ENCODE measurements around the gene AHCYL1.

AHCYL1 gene

DNA sequence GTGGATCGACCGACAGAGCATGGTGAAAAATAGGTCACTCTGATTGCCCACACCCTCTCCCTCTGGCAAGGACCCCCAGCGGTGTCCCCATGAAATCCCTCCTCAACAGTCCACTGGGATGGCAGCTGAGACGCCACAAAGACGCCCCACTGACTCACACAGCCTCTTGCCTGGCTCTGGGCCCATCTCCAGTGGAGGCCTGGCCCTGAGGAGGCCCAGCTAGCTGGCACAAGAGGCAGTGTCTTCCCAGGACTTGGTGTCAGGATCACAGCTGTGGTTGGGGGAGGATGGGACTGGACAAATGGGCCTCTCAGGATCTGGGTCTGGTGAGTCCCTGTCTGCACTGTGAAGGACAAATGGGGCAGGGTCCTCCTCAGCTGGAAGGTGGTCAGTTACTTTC lies 81.3 kb downstream of the AHCYL1 start:
- DNase-seq, result no peak

DNA sequence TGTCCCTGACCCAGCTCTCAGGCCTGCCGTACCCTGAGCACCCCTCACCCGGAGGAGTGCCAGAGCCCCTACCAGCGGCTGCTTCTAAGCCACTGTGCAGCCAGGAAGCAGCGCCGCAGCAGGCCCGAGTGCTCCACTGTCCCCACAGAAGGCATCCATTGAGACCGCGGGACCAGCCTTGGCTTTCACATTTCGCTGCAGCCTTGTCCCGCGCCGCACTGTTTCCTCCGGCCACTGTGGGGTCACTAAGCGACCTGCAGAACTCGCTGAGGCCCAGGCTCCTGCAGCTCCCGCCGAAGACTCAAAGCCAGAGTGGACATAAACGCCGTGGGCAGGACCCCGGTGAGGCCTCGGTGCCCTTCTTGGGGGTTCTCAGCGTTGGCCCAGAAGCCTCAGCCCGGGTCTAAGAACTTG lies 82.9 kb downstream of the AHCYL1 start:
- no peak for DNase-seq

DNA sequence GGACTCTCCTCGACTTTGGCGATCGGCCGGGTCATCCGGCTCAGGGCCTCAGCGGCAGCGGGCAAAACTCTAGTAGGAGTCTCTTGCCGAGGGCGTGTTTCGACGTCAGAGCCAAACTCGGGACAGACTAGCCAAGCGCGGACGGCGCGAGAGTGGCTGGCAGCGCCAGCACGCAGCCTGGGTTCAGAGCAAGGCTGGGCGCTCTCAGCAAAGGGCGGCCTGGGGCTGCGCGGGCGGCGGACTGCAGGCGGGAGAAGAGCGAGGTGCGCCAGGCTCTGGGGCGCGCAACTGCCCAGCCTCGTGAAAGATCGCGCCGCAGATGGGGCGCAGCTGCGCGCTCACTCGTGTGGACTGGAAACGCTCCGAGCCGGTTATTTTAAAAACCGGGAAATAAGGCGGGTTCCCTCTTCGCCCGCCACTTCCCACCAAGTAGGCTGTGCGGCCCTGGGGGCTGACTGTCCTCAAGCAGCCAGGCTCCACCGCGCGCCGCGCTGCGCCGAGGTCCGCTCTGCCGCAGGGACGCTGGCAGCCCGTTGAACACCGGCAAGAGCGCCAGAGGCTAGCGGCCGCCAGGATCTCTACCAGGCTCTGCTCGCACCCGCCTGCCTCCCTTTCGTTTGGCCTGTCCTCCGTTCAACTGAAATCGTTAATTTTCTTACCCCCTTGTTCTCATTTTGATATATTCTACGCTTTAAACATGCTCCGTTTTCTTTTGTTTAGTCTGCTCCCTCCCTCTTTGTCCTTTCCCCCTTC lies 83.5 kb downstream of the AHCYL1 start:
- DNase-seq, result no peak

DNA sequence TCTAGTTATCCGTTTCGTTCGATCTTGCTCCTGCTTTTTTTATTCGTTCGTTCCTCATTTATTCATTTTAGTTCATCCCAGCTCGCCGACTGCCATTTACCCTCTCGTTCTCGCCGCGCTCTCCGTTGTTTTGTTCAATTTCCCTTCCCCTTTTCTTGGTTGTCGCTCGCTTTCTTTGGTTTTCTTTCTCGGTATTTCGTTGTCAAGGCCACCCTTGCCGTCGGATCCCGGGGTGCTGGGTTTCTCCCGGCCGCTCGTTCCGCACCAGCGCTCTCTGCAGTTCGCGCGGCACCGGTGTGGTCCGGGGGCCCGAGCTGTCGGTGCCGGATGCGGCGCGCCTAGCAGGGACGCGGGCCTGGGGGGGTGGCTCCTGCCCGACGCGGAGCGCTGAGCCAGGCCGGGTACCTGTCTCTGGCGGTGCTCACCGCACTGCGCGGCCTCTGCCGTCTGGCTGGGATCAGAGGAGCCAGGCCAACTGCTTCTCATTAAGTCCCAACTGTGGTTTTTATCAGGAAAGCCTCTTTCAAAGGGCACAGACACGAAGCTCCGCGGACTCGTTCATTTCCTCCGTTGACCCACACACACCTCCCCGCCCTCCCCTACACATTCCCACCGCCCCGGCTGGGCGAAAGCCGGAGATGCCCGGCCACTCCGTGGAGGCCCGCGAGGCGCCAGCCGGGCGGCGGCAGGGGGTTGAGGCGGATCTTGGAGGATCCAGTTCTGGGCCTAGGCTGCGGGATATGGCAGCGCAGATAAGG lies 84.3 kb downstream of the AHCYL1 start:
- no peak for DNase-seq

DNA sequence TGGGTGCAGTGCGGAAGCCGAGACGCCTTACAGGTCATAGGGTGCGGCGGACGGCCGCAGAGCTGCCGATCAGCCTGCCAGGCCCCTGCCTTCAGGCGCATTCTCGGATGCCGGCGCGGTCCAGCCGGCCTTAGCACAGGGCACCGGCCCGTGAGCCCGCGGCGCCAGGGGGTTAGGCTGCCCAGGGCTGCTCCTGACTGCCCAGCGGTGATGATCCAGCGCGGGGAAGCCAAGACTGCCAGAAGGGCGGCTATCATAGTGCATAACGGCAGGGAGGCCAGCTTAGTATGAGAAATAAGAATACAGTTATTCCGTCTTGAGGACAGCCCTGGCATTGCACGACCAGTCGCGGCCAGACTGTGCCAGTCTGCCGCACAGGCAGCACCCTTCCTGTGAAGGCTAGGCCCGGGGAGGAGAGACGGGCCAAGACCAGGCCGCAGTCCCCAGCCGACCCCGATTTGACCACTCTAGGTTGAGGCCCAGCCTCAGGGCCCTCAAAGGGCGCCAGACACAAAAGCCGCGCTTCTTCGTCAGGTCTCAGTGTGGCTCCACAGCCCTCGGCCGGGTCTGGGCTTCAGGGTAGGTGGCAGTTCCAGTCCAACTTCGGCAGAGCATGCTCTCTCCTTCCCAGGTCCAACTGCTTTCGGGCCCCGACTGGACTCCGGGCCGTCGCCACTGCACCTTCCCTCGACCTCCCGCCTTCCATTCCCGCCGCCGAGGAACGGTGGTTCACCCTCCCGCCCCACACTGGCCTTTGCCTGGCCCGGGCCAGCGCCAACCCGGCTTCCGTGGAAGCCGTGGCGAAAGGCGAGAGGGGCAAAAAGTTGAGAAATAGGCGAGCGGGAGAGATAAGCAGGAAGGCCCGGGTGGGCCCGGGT lies 85.1 kb downstream of the AHCYL1 start:
- no peak for DNase-seq

DNA sequence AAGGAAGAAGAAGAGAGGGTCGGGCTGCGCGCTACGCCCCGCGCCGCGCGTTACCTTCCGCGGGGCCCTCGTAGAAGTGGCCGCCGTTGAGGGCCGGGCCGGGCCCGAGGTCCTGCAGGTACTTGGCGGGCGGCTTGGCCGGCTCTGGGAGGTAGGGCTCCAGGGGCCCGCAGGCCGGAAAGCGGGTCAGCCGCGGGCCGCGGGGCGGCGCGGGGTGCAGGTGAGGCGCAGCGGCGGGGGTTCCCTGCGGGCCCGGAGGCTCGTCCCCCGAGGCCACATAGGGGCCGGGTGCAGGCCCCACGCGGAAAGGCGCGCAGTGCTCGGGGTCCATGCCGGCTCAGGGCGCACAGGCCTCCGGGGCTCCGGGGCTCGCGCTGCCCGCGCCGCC lies 85.7 kb downstream of the AHCYL1 start:
- DNase-seq, result no peak

DNA sequence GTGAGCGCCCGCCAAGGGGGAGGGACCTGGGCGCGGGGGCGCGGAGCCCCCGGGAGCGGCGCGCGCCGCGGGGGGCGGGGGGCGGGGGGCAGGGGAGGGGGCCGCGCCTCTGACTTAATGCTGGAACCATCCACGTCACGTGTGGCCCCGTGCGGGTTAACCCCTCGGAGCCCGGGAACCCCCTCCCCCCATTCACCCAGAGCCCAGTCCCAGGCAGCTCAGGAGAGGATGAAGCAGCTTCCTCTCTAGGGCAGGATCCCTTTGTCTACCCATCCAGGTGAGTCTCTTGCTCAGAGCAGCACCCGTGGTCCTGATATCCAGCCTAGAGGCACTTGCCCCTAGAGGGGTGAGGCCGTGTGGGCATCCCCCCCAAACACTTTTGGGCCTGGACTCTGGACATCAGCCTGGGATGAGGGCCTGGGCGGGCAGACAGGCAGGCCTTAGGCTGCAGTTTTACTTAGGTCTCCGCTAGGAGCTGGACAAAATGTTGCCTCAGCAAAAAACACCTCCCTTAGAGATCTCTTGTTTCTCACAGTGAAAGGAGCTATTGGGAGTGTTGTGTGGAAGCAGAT lies 86.2 kb downstream of the AHCYL1 start, which contains the start of gene ALX3:
ALX3 (minus strand) TSS at position 2 of the 572 bp plus-strand sequence. CDS start 60 bp downstream, outside the sequence.
- DNase-seq, result no peak

Measured in NCI-H524 (cell line).